ENCODE results near the gene KCNJ1. TPM values are rescaled to one million over a fixed set of nuclear protein-coding genes. Genes with fewer than 3 reads are reported as not detected.

Gene KCNJ1
- total and polyA plus RNA-seq, 10 of the 15 experiments (the other 5 are each of a cell fraction or from before 2014, with no cell fraction given) = not detected

- 10% methylated on average over 4 of the region's 4 CpGs for WGBS (ENCODE audit: insufficient coverage, insufficient replicate concordance, low lambda C conversion rate, missing lambda C conversion rate)
- intact Hi-C loops (cut with micrococcal nuclease; ENCODE audit: unreplicated experiment) = loop anchor here (1.0 to 5.0 kb wide), 4 partner anchors 22 to 449 kb away; no protein-coding TSS in a partner anchor
These were observed 17.0 kb upstream of the KCNJ1 start for GRCh38 chr11:128884054-128884453.

More at GRCh38 chr11:128884054-128884453, 17.0 kb upstream of the KCNJ1 start:
- Histone ChIP-seq H3K4me2 (ENCODE audit: control insufficient read depth, insufficient read depth) (no peak overlapping the region), H3K9ac (ENCODE audit: control insufficient read depth, insufficient read depth, low read length) (no peak overlapping the region), H4K20me1 (ENCODE audit: control insufficient read depth, insufficient read depth) (no peaks in the 10 kb centered on the region), H3K36me3 (ENCODE audit: control insufficient read depth in 2 of 2, insufficient read depth in 2 of 2, low read length in 1 of 2) (no peaks in the 10 kb centered on the region), H3K27ac (ENCODE audit: control insufficient read depth, insufficient read depth) (no peak overlapping the region), H3K79me2 (ENCODE audit: control insufficient read depth, insufficient read depth, low read length) (no peaks in the 10 kb centered on the region), H2AFZ (ENCODE audit: control insufficient read depth, low read depth, low read length) (no peak overlapping the region), H3K4me3 (no peak overlapping the region), H3K9me3 (replicated peaks; ENCODE audit: control insufficient read depth, insufficient read depth, low read length) (no peaks in the 10 kb centered on the region), H3K27me3 (replicated peaks in 1 of 2; ENCODE audit: control insufficient read depth in 2 of 2, insufficient read depth in 2 of 2, low read length in 1 of 2) (peaks cover 6 to 9% of the 10 kb centered on the region in 2 experiments), H3K4me1 (ENCODE audit: control insufficient read depth, insufficient read depth, low read length) (no peaks in the 10 kb centered on the region)
- DNase-seq (ENCODE audit: low read depth, low spot score) (no peak), ATAC-seq (no peak), FAIRE-seq (no peak)
- CTCF ChIA-PET = interaction anchor here (1.2 to 10.8 kb wide), 13 partner anchors 9 to 733 kb away, joined by 3 to 480 read pairs (median 13); no protein-coding TSS in a partner anchor
- in situ Hi-C loops (cut with MboI) = loop anchor here (10.0 kb wide), 1 partner anchor 451 kb away; no protein-coding TSS in a partner anchor
- TF ChIP-seq BACH1 (IDR thresholded peaks at IDR 0.05; ENCODE audit: borderline replicate concordance) (no peak), ZZZ3 (IDR thresholded peaks at IDR 0.05; ENCODE audit: control insufficient read depth, insufficient read length, low read depth) (no peak), JUND (IDR thresholded peaks at IDR 0.05; ENCODE audit: low read depth, low read length) (no peak), SREBF2 (IDR thresholded peaks at IDR 0.05; ENCODE audit: low read length) (no peak), IRF3 (IDR thresholded peaks at IDR 0.05) (no peak), EZH2 (IDR thresholded peaks at IDR 0.05; ENCODE audit: borderline replicate concordance, control insufficient read depth, low read depth, low read length) (no peak), RFX5 (IDR thresholded peaks at IDR 0.05; ENCODE audit: low read depth, low read length) (no peak), BCL3 (IDR thresholded peaks at IDR 0.05; ENCODE audit: borderline replicate concordance, insufficient read depth, low read depth, low read length, poor library complexity, severe bottlenecking) (no peak), POLR2A (IDR thresholded peaks at IDR 0.05; ENCODE audit: low read depth, low read length) (no peak), NBN (IDR thresholded peaks at IDR 0.05) (no peak), KLF5 (IDR thresholded peaks at IDR 0.05; ENCODE audit: partially characterized antibody) (no peak), ZNF217 (IDR thresholded peaks at IDR 0.05) (no peak), POU2F2 (IDR thresholded peaks at IDR 0.05; ENCODE audit: borderline replicate concordance, low read depth, low read length) (no peak)
- TF ChIP-seq, protein P1, sequence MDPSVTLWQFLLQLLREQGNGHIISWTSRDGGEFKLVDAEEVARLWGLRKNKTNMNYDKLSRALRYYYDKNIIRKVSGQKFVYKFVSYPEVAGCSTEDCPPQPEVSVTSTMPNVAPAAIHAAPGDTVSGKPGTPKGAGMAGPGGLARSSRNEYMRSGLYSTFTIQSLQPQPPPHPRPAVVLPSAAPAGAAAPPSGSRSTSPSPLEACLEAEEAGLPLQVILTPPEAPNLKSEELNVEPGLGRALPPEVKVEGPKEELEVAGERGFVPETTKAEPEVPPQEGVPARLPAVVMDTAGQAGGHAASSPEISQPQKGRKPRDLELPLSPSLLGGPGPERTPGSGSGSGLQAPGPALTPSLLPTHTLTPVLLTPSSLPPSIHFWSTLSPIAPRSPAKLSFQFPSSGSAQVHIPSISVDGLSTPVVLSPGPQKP (IDR thresholded peaks at IDR 0.05; ENCODE audit: low read depth, low read length) = no peak
- BruUV-seq (replicated peaks) = no TSS peak
- SMC1A ChIA-PET (ENCODE audit: uncharacterized antibody, unreplicated experiment) = interaction anchor here (1.0 to 12.3 kb wide), 8 partner anchors 10 to 445 kb away, joined by 3 to 249 read pairs (median 4); no protein-coding TSS in a partner anchor
- RAD21 ChIA-PET (ENCODE audit: unreplicated experiment) = interaction anchor here (0.6 to 4.2 kb wide), 4 partner anchors 10 to 71 kb away, joined by 3 to 109 read pairs (median 26); no protein-coding TSS in a partner anchor
- POLR2A ChIA-PET = interaction anchor here (1.5 kb wide), 1 partner anchor 72 kb away, joined by 3 read pairs; no protein-coding TSS in a partner anchor

Data from GM12878 (cell line).